Stomach (tissue), 9 donors: ENCODE data around the gene IGSF9B. TPM values are rescaled to one million over a fixed set of nuclear protein-coding genes. Genes with fewer than 3 reads are reported as not detected.

Experiments
- DNase-seq, 2 donors: peaks; one replicate each; pipeline versions ENCODE4 v3.0.0 to v3.0.0-alpha.2; 2013 to 2019
- H3K27ac ChIP-seq, 5 donors: fragments of 200-600 bp in 4 of 5; sonication (generic) in 4 of 5; one replicate each; pipeline ENCODE4 v1.5.1; 2013 to 2019; ENCODE audit warnings: mild to moderate bottlenecking in 1 of 5, moderate library complexity in 1 of 5
- H3K27me3 ChIP-seq, 3 donors: fragments of 200-600 bp; sonication (generic); one replicate each; pipeline ENCODE4 v1.5.1; 2017 to 2019; ENCODE audit warnings: mixed run types in 1 of 3
- H3K36me3 ChIP-seq, 4 donors: fragments of 200-600 bp; sonication (generic); 1 replicate in 3 of 4; 2 replicates in 1 of 4; pipeline ENCODE4 v1.5.1; 2016 to 2019
- H3K4me1 ChIP-seq, 4 donors: fragments of 200-600 bp; sonication (generic); one replicate each; pipeline ENCODE4 v1.5.1; 2016 to 2019
- H3K4me3 ChIP-seq, 4 donors: fragments of 200-600 bp; sonication (generic) in 3 of 4; one replicate each; pipeline ENCODE4 v1.5.1; 2016 to 2019; ENCODE audit warnings: mild to moderate bottlenecking in 1 of 4
- H3K9me3 ChIP-seq, 4 donors: fragments of 200-600 bp; sonication (generic); one replicate each; pipeline ENCODE4 v1.5.1; 2016 to 2019
- CTCF ChIP-seq, 7 experiments: fragments of 450-650 bp in 4 of 7; fragments of 200-600 bp in 3 of 7; sonication (generic) in 3 of 7; IDR thresholded peaks; one replicate each; pipeline ENCODE4 v1.5.1; 2016 to 2019; ENCODE audit warnings: antibody characterized with exemption in 7 of 7, control low read depth in 2 of 7, mild to moderate bottlenecking in 1 of 7
- EP300 ChIP-seq: sonication (generic); formaldehyde crosslinking; IDR thresholded peaks from one replicate; pipeline ENCODE4 v1.6.1; 2017; ENCODE audit warnings: antibody characterized with exemption
- POLR2A ChIP-seq, 4 donors: fragments of 450-650 bp; IDR thresholded peaks; one replicate each; pipeline ENCODE4 v1.6.1; 2016; ENCODE audit warnings: antibody characterized with exemption in 4 of 4, control low read depth in 2 of 4, mild to moderate bottlenecking in 1 of 4, moderate library complexity in 1 of 4
- POLR2AphosphoS5 ChIP-seq, 3 donors: sonication (generic); formaldehyde crosslinking; IDR thresholded peaks; one replicate each; pipeline ENCODE4 v1.6.1; 2016; ENCODE audit warnings: antibody characterized with exemption in 3 of 3
- WGBS, 5 donors: extraction: QIAGEN DNeasy Blood & Tissue Kit in 3 of 5; methylation state at CpG; one replicate each; pipeline versions ENCODE4 v1.1.5 to v1.1.7; 2013 to 2018; 5-methylcytosine and 5-hydroxymethylcytosine counted together
- intact Hi-C: fragments of 100-400 bp; cut with DNase I; formaldehyde crosslinking; loops from one replicate; pipeline ENCODE4 v1.15.1; 2023; ENCODE audit warnings: low total_unique reads
- polyA plus RNA-seq, 3 donors: library from polyadenylated mRNA; stranded (reverse); fragments of 200-250 nt; gene quantifications; one replicate each; pipeline ENCODE4 v1.2.3, GENCODE V29; 2013
- total RNA-seq, 5 donors: library from RNA; depleted of rRNA; stranded (reverse); fragments of >200 nt; gene quantifications; one replicate each; pipeline versions ENCODE4 v1.1.0 to v1.2.3, GENCODE V29; 2014 to 2016
- donor health status: healthy with polysubstance abuse.
- donor health status: Bipolar disorder and iron deficiency.
- donor health status: healthy.

IGSF9B gene
- total and polyA plus RNA-seq, 8 donors: 0.44 to 22.3 (median 4.6) TPM; not detected in 1

GRCh38 chr11:133900176-133901105 is 56.3 kb downstream of the IGSF9B start:
- Histone ChIP-seq H3K36me3 (peaks cover 0 to 44% (median 4%) of the 10 kb centered on the region in 4 donors), H3K27ac (no peak overlapping the region), H3K4me3 (no peak overlapping the region), H3K9me3 (no peaks in the 10 kb centered on the region), H3K27me3 (no peaks in the 10 kb centered on the region), H3K4me1 (no peaks in the 10 kb centered on the region)
- intact Hi-C loops: no loop called here
- TF ChIP-seq POLR2A (IDR thresholded peaks at IDR 0.05): no peak
- 80 to 91% (median 89%) methylated on average over 9 of the region's 9 CpGs for WGBS, 5 donors
- DNase-seq: peak in 1 of 2 donors; percentile 23

- H3K36me3 ChIP-seq: peaks cover 0 to 37% (median 4%) of the 10 kb centered on the region in 4 donors
- no peak overlapping the region for H3K4me3 ChIP-seq
- WGBS, 5 donors: 80 to 92% (median 90%) methylated on average over 5 of the region's 5 CpGs
- peak in 1 of 2 donors; percentile 10 for DNase-seq
- H3K27me3 ChIP-seq: no peaks in the 10 kb centered on the region
- TF ChIP-seq POLR2A (IDR thresholded peaks at IDR 0.05) (no peak), POLR2AphosphoS5 (IDR thresholded peaks at IDR 0.05) (no peak), EP300 (no peak), CTCF (IDR thresholded peaks at IDR 0.05) (no peak)
- intact Hi-C loops: no loop called here
- H3K27ac ChIP-seq: no peak overlapping the region
- no peaks in the 10 kb centered on the region for H3K9me3 ChIP-seq
- H3K4me1 ChIP-seq: peaks cover 0 to 11% (median 0%) of the 10 kb centered on the region in 4 donors
Observed at GRCh38 chr11:133898770-133899115, 58.0 kb downstream of the IGSF9B start.

- WGBS, 5 donors: 71 to 77% (median 73%) methylated on average over 17 of the region's 17 CpGs
- no peak for TF ChIP-seq POLR2AphosphoS5 (IDR thresholded peaks at IDR 0.05)
- TF ChIP-seq CTCF (IDR thresholded peaks at IDR 0.05): no peak
- TF ChIP-seq POLR2A (IDR thresholded peaks at IDR 0.05): no peak
- TF ChIP-seq EP300: no peak
- DNase-seq: peak in 1 of 2 donors; percentile 20
- Histone ChIP-seq H3K4me3 (no peak overlapping the region), H3K27ac (no peak overlapping the region), H3K4me1 (peaks cover 0 to 11% (median 0%) of the 10 kb centered on the region in 4 donors), H3K27me3 (no peaks in the 10 kb centered on the region), H3K9me3 (no peaks in the 10 kb centered on the region), H3K36me3 (peaks cover 0 to 32% (median 4%) of the 10 kb centered on the region in 4 donors)
- intact Hi-C loops: no loop called here
Observed at GRCh38 chr11:133898031-133898769, 58.6 kb downstream of the IGSF9B start.

- TF ChIP-seq POLR2A (IDR thresholded peaks at IDR 0.05) (no peak), POLR2AphosphoS5 (IDR thresholded peaks at IDR 0.05) (no peak), EP300 (no peak), CTCF (IDR thresholded peaks at IDR 0.05) (no peak)
- Histone ChIP-seq H3K27ac (no peak overlapping the region), H3K36me3 (peaks cover 0 to 29% (median 4%) of the 10 kb centered on the region in 4 donors), H3K4me3 (no peak overlapping the region), H3K4me1 (peaks cover 0 to 11% (median 0%) of the 10 kb centered on the region in 4 donors), H3K9me3 (no peaks in the 10 kb centered on the region), H3K27me3 (peaks cover 0 to 6% (median 0%) of the 10 kb centered on the region in 3 donors)
- WGBS, 5 donors: 87 to 97% (median 96%) methylated on average over 10 of the region's 10 CpGs
- DNase-seq: no peak
- intact Hi-C loops: no loop called here
Observed at GRCh38 chr11:133897331-133897650, 59.5 kb downstream of the IGSF9B start.
